ENCODE results near the gene CCN5.

The CCN5 gene

DNA sequence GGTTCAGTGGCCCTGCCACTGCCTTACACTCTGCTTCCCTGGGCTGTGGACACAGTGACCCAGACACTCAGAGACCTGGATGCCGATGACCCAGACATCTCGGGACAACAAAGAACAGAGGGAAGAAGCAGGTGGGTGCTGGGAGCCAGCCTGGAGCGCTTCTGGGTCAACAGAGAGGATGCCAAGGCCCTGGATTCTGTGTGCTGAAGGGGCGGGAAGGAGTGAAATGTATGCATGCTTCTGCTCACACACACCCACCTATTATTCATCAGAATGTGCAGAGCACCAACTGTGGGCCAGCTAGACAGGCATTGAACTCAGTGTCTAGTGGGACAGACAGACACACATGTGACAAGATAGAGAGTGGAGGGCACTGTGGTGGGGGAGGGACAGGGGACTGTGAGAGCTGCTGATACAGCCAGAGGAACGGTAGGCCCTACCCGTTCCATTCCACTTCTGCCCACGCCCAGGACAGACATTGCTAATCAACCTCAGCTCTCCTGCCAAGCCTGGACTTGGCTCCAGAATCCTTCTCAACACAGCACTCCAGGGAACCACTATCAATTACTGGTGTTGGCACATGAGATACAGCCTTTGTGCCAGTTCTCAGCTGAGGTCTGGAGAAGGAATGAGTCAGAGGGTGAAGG lies 50.7 kb downstream of the CCN5 start:
- Histone ChIP-seq H3K36me3 (ENCODE audit: insufficient read depth, low read length) (no peaks in the 10 kb centered on the region), H3F3A (ENCODE audit: low read depth) (no peaks in the 10 kb centered on the region), H3K9me2 (replicated peaks; ENCODE audit: low read depth, low read length) (no peaks in the 10 kb centered on the region), H2AFZ (ENCODE audit: low read length) (no peak overlapping the region), H3K4me2 (ENCODE audit: low read depth, low read length, poor library complexity, severe bottlenecking) (no peak overlapping the region), H3K4me1 (ENCODE audit: insufficient read depth, low read length, poor library complexity, severe bottlenecking) (peaks cover 8% of the 10 kb centered on the region), H3K9me3 (ENCODE audit: insufficient read depth, low read depth, low read length) (no peaks in the 10 kb centered on the region), H3K79me2 (ENCODE audit: insufficient read depth, low read length) (no peaks in the 10 kb centered on the region), H3K9ac (ENCODE audit: low read depth, low read length, poor library complexity, severe bottlenecking) (no peak overlapping the region), H4K20me1 (ENCODE audit: insufficient read depth, low read length, poor library complexity, severe bottlenecking) (no peaks in the 10 kb centered on the region), H3K27me3 (ENCODE audit: insufficient read depth, low read length, poor library complexity, severe bottlenecking) (no peaks in the 10 kb centered on the region), H3K4me3 (ENCODE audit: low read length, poor library complexity, severe bottlenecking) (no peak overlapping the region)
- TF ChIP-seq, protein P1, sequence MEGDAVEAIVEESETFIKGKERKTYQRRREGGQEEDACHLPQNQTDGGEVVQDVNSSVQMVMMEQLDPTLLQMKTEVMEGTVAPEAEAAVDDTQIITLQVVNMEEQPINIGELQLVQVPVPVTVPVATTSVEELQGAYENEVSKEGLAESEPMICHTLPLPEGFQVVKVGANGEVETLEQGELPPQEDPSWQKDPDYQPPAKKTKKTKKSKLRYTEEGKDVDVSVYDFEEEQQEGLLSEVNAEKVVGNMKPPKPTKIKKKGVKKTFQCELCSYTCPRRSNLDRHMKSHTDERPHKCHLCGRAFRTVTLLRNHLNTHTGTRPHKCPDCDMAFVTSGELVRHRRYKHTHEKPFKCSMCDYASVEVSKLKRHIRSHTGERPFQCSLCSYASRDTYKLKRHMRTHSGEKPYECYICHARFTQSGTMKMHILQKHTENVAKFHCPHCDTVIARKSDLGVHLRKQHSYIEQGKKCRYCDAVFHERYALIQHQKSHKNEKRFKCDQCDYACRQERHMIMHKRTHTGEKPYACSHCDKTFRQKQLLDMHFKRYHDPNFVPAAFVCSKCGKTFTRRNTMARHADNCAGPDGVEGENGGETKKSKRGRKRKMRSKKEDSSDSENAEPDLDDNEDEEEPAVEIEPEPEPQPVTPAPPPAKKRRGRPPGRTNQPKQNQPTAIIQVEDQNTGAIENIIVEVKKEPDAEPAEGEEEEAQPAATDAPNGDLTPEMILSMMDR (conservative IDR thresholded peaks at IDR 0.05; ENCODE audit: low read length), result no peak
- no peak for TF ChIP-seq EZH2phosphoT487 (IDR thresholded peaks at IDR 0.05; ENCODE audit: borderline replicate concordance)

DNA sequence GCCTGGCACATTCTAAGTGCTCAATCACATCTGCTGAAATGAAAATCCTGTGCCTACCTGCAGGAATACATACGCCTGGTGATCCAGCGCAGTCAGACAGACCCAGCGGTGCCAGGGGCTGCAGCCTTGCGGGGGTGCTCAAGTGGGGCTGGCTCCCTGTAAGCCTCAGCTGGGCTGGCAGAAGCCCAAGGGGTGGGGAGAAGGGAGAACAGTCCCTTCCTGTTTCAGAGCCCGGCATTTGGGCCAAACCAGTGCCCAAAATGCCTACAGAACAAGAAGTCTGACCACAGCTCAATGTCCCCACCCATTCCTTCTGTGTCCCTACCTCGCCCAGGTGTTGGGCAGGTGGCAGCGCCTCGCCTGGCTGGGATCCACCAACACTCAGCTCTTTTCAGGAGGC lies 53.1 kb downstream of the CCN5 start:
- Histone ChIP-seq H3K36me3 (ENCODE audit: insufficient read depth, low read length) (no peaks in the 10 kb centered on the region), H3K4me2 (ENCODE audit: low read depth, low read length, poor library complexity, severe bottlenecking) (no peak overlapping the region), H4K20me1 (ENCODE audit: insufficient read depth, low read length, poor library complexity, severe bottlenecking) (no peaks in the 10 kb centered on the region), H3K79me2 (ENCODE audit: insufficient read depth, low read length) (no peaks in the 10 kb centered on the region), H2AFZ (ENCODE audit: low read length) (no peak overlapping the region), H3K4me1 (ENCODE audit: insufficient read depth, low read length, poor library complexity, severe bottlenecking) (peaks cover 8% of the 10 kb centered on the region), H3K27me3 (ENCODE audit: insufficient read depth, low read length, poor library complexity, severe bottlenecking) (no peaks in the 10 kb centered on the region), H3K9me3 (ENCODE audit: insufficient read depth, low read depth, low read length) (no peaks in the 10 kb centered on the region), H3K9me2 (replicated peaks; ENCODE audit: low read depth, low read length) (no peaks in the 10 kb centered on the region), H3F3A (ENCODE audit: low read depth) (no peaks in the 10 kb centered on the region), H3K4me3 (ENCODE audit: low read length, poor library complexity, severe bottlenecking) (no peak overlapping the region), H3K9ac (ENCODE audit: low read depth, low read length, poor library complexity, severe bottlenecking) (no peak overlapping the region)
- TF ChIP-seq, protein P1 (conservative IDR thresholded peaks at IDR 0.05; ENCODE audit: low read length), result no peak
- TF ChIP-seq EZH2phosphoT487 (IDR thresholded peaks at IDR 0.05; ENCODE audit: borderline replicate concordance), result no peak

DNA sequence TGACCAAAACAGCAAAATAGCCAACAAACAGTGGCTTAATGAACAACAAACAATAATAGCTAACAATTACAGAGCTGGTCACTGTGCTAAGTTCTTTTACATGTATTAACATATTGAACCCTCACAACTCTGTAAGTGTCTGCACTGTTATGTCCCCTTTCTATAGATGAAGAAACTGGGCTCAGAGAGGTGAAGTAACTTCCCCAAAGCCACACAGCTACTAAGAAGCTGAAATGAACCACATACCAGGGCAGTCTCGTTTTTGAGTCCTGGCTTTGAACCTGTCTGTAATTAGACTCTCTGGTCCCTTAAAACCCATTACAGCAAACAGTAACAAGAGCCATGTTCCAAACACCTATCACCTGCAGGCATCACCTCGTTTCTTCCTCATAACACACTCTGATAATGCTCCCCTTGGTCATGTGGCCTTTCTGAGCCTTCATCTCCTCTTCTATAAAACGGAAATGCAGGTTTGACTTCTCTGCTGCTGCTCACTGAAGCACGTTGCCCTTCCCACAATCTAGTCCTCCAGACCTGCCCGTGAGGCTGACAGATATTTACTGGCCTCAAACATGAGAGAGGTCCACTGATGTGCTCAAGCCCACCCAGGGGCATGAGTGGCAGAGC lies 53.8 kb downstream of the CCN5 start:
- H3K9ac ChIP-seq (ENCODE audit: low read depth, low read length, poor library complexity, severe bottlenecking), result no peak overlapping the region
- H3K79me2 ChIP-seq (ENCODE audit: insufficient read depth, low read length), result no peaks in the 10 kb centered on the region
- no peaks in the 10 kb centered on the region for H3K27me3 ChIP-seq (ENCODE audit: insufficient read depth, low read length, poor library complexity, severe bottlenecking)
- H4K20me1 ChIP-seq (ENCODE audit: insufficient read depth, low read length, poor library complexity, severe bottlenecking), result no peaks in the 10 kb centered on the region
- no peak overlapping the region for H3K4me3 ChIP-seq (ENCODE audit: low read length, poor library complexity, severe bottlenecking)
- H3K36me3 ChIP-seq (ENCODE audit: insufficient read depth, low read length), result no peaks in the 10 kb centered on the region
- H2AFZ ChIP-seq (ENCODE audit: low read length), result peak overlapping the region; percentile 28; the same call in 1 of the 2 replicates
- H3K4me2 ChIP-seq (ENCODE audit: low read depth, low read length, poor library complexity, severe bottlenecking), result peak overlapping the region; percentile 13
- no peaks in the 10 kb centered on the region for H3K9me3 ChIP-seq (ENCODE audit: insufficient read depth, low read depth, low read length)
- H3F3A ChIP-seq (ENCODE audit: low read depth), result no peaks in the 10 kb centered on the region
- no peak for TF ChIP-seq EZH2phosphoT487 (IDR thresholded peaks at IDR 0.05; ENCODE audit: borderline replicate concordance)
- TF ChIP-seq, protein P1 (conservative IDR thresholded peaks at IDR 0.05; ENCODE audit: low read length), result no peak
- no peaks in the 10 kb centered on the region for H3K9me2 ChIP-seq (replicated peaks; ENCODE audit: low read depth, low read length)
- peaks cover 8% of the 10 kb centered on the region for H3K4me1 ChIP-seq (ENCODE audit: insufficient read depth, low read length, poor library complexity, severe bottlenecking)
